Suprapubic skin (tissue), 4 donors: Measurements from ENCODE around the gene CD84. TPM values are rescaled to one million over a fixed set of nuclear protein-coding genes. Genes with fewer than 3 reads are reported as not detected.

Experiments
- DNase-seq, 2 donors: peaks; one replicate each; pipeline ENCODE4 v3.0.0-alpha.2; 2019; ENCODE audit warnings: low spot score in 2 of 2
- H3K27ac ChIP-seq: fragments of 200-600 bp; sonication (generic); one replicate; pipeline ENCODE4 v1.5.1; 2019
- H3K27me3 ChIP-seq: fragments of 200-600 bp; sonication (generic); one replicate; pipeline ENCODE4 v1.5.1; 2019
- H3K36me3 ChIP-seq: fragments of 200-600 bp; sonication (generic); one replicate; pipeline ENCODE4 v1.5.1; 2019
- H3K4me1 ChIP-seq: fragments of 200-600 bp; sonication (generic); one replicate; pipeline ENCODE4 v1.5.1; 2019
- H3K4me3 ChIP-seq: fragments of 200-600 bp; sonication (generic); one replicate; pipeline ENCODE4 v1.5.1; 2019; ENCODE audit warnings: mild to moderate bottlenecking
- H3K9me3 ChIP-seq: fragments of 200-600 bp; sonication (generic); one replicate; pipeline ENCODE4 v1.5.1; 2019
- EP300 ChIP-seq: sonication (generic); formaldehyde crosslinking; IDR thresholded peaks from one replicate; pipeline ENCODE4 v1.6.1; 2017; ENCODE audit warnings: antibody characterized with exemption
- POLR2A ChIP-seq, 2 donors: fragments of 450-650 bp; IDR thresholded peaks; one replicate each; pipeline ENCODE4 v1.6.1; 2017; ENCODE audit warnings: antibody characterized with exemption in 2 of 2, mild to moderate bottlenecking in 2 of 2, moderate library complexity in 2 of 2
- POLR2AphosphoS5 ChIP-seq, 3 donors: sonication (generic); formaldehyde crosslinking; IDR thresholded peaks; one replicate each; pipeline ENCODE4 v1.6.1; 2017; ENCODE audit warnings: antibody characterized with exemption in 3 of 3
- WGBS: methylation state at CpG from one replicate; pipeline ENCODE4 v1.1.5; 2018; 5-methylcytosine and 5-hydroxymethylcytosine counted together
- total RNA-seq, 4 donors: library from RNA; depleted of rRNA; stranded (reverse); fragments of >200 nt; gene quantifications; one replicate each; pipeline ENCODE4 v1.1.0, GENCODE V29; 2016
- TF ChIP-seq, protein P1 (sequence below), 2 donors: fragments of 200-600 bp in 1 of 2; fragments of 450-650 bp in 1 of 2; sonication (generic) in 1 of 2; IDR thresholded peaks; one replicate each; pipeline ENCODE4 v1.5.1; 2016 to 2019; ENCODE audit warnings: antibody characterized with exemption in 2 of 2, mild to moderate bottlenecking in 1 of 2, moderate library complexity in 1 of 2

The CD84 gene
- total RNA-seq, 4 donors from 2014 or later, result 1.2 to 9.0 (median 2.3) TPM

DNA sequence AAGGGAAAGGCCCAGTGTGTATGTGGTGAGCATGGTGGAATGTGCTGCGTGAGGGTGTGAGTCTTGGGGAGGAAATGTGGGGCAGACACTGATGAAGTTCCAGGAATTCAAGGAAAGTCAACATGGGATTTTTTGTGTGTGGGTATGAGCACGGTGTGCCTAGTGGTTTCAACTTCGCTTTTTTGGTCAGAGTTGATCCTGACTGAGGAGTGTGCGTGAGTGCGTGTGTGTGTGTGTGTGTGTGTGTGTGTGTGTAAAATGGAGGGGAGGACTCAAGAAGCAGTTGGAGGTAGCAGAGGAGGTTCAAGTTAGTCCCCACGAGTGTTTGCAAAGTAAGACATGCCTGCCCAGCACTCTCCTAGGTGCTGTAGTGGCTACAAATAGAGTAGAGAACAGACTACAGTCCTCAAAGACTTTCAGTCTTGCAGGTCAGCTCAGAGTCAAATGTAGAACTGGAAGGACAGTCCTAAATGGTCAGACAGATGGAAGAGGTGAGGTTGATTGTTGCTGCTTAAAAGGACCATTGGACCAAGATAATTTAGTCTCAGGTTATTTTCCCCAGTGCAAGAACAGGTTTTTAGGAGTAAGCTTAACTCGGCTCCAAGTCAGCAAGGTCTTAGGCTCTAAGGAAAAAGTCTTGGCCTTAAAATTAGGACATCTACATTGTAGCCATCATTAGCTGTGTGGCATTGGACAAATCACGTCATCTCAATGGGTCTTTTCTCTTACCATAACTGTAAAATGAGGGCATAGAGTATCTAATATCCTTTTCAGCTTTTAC is 42.5 kb upstream of the CD84 start:
- no peak for DNase-seq
- H3K27ac ChIP-seq, result no peak overlapping the region
- H3K27me3 ChIP-seq, result no peaks in the 10 kb centered on the region
- no peaks in the 10 kb centered on the region for H3K9me3 ChIP-seq
- H3K36me3 ChIP-seq, result no peaks in the 10 kb centered on the region
- 77% methylated on average over 8 of the region's 8 CpGs for WGBS
- no peak for TF ChIP-seq EP300
- TF ChIP-seq, protein P1, sequence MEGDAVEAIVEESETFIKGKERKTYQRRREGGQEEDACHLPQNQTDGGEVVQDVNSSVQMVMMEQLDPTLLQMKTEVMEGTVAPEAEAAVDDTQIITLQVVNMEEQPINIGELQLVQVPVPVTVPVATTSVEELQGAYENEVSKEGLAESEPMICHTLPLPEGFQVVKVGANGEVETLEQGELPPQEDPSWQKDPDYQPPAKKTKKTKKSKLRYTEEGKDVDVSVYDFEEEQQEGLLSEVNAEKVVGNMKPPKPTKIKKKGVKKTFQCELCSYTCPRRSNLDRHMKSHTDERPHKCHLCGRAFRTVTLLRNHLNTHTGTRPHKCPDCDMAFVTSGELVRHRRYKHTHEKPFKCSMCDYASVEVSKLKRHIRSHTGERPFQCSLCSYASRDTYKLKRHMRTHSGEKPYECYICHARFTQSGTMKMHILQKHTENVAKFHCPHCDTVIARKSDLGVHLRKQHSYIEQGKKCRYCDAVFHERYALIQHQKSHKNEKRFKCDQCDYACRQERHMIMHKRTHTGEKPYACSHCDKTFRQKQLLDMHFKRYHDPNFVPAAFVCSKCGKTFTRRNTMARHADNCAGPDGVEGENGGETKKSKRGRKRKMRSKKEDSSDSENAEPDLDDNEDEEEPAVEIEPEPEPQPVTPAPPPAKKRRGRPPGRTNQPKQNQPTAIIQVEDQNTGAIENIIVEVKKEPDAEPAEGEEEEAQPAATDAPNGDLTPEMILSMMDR (IDR thresholded peaks at IDR 0.05), result no peak
- no peak for TF ChIP-seq POLR2AphosphoS5 (IDR thresholded peaks at IDR 0.05)
- no peak overlapping the region for H3K4me3 ChIP-seq
- H3K4me1 ChIP-seq, result no peaks in the 10 kb centered on the region

GRCh38 chr1:160620942-160621632 is 41.8 kb upstream of the CD84 start:
- H3K9me3 ChIP-seq, result no peaks in the 10 kb centered on the region
- no peaks in the 10 kb centered on the region for H3K27me3 ChIP-seq
- H3K4me3 ChIP-seq, result no peak overlapping the region
- no peaks in the 10 kb centered on the region for H3K36me3 ChIP-seq
- H3K4me1 ChIP-seq, result no peaks in the 10 kb centered on the region
- no peak for DNase-seq
- TF ChIP-seq POLR2AphosphoS5 (IDR thresholded peaks at IDR 0.05), result no peak
- TF ChIP-seq EP300, result no peak
- TF ChIP-seq, protein P1 (IDR thresholded peaks at IDR 0.05), result no peak
- TF ChIP-seq POLR2A (IDR thresholded peaks at IDR 0.05), result no peak
- WGBS, result 86% methylated on average over 5 of the region's 5 CpGs
- no peak overlapping the region for H3K27ac ChIP-seq

- WGBS, result 94% methylated on average over 4 of the region's 4 CpGs
- TF ChIP-seq POLR2AphosphoS5 (IDR thresholded peaks at IDR 0.05) (no peak), EP300 (no peak), POLR2A (IDR thresholded peaks at IDR 0.05) (no peak)
- TF ChIP-seq, protein P1 (IDR thresholded peaks at IDR 0.05), result no peak
- Histone ChIP-seq H3K27me3 (no peaks in the 10 kb centered on the region), H3K4me3 (no peak overlapping the region), H3K9me3 (no peaks in the 10 kb centered on the region), H3K36me3 (no peaks in the 10 kb centered on the region), H3K4me1 (no peaks in the 10 kb centered on the region), H3K27ac (no peak overlapping the region)
- DNase-seq, result no peak
These were observed 40.5 kb upstream of the CD84 start for GRCh38 chr1:160619742-160620277.

DNA sequence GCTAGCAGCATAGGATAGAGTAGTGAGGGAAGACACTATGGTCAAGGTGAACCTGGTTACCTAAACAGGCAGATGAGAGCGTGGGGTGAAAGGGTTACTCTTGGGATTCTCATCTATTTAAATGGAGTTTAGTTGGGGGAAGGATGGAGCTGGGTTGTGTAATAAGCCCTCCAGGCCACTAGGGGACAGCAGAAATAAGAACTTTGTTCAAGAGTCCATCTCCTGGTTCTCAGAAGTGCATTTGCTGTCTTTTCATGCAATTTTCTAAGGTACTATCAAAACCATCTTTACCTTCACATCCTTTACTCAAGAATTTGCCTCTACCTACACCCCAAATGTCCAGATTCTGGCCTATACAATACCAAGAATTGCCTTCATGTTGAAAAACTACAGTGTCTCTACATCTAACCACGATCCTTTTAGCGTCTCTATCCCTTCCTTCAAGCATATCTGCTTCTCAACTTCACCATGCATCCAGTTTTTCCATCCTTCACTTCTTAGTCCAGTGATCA is 39.5 kb upstream of the CD84 start:
- Histone ChIP-seq H3K27ac (no peak overlapping the region), H3K4me3 (no peak overlapping the region), H3K4me1 (no peaks in the 10 kb centered on the region), H3K9me3 (no peaks in the 10 kb centered on the region), H3K36me3 (no peaks in the 10 kb centered on the region), H3K27me3 (no peaks in the 10 kb centered on the region)
- no peak for DNase-seq
- no peak for TF ChIP-seq POLR2A (IDR thresholded peaks at IDR 0.05)
- no peak for TF ChIP-seq POLR2AphosphoS5 (IDR thresholded peaks at IDR 0.05)
- TF ChIP-seq, protein P1 (IDR thresholded peaks at IDR 0.05), result no peak
- no peak for TF ChIP-seq EP300
- WGBS, result 92% methylated on average over 3 of the region's 3 CpGs

- no peaks in the 10 kb centered on the region for H3K9me3 ChIP-seq
- DNase-seq, result no peak
- no peaks in the 10 kb centered on the region for H3K4me1 ChIP-seq
- H3K4me3 ChIP-seq, result no peak overlapping the region
- H3K36me3 ChIP-seq, result no peaks in the 10 kb centered on the region
- no peak for TF ChIP-seq EP300
- TF ChIP-seq POLR2AphosphoS5 (IDR thresholded peaks at IDR 0.05), result no peak
- TF ChIP-seq, protein P1 (IDR thresholded peaks at IDR 0.05), result no peak
- no peak for TF ChIP-seq POLR2A (IDR thresholded peaks at IDR 0.05)
- H3K27me3 ChIP-seq, result no peaks in the 10 kb centered on the region
- no peak overlapping the region for H3K27ac ChIP-seq
- 76% methylated on average over 1 of the region's 1 CpG for WGBS
These were observed 39.0 kb upstream of the CD84 start for GRCh38 chr1:160618327-160618726.
